ENCODE results near the gene CRK. TPM values are rescaled to one million over a fixed set of nuclear protein-coding genes. Genes with fewer than 3 reads are reported as not detected.
"Not testable (repeated sequence)": the region's sequence is repeated elsewhere in the genome, so short reads cannot be mapped to it uniquely, and the experiment has no call there.

The CRK gene
- total RNA-seq, 1 donor from 2014 or later: 81.3 TPM

GRCh38 chr17:1390432-1391367, 65.3 kb downstream of the CRK start:
- Histone ChIP-seq H3K27ac (peak overlapping the region; percentile 1), H3K4me3 (no peak overlapping the region), H3K27me3 (no peaks in the 10 kb centered on the region), H3K36me3 (no peaks in the 10 kb centered on the region), H3K4me1 (peaks cover 74% of the 10 kb centered on the region), H3K9me3 (no peaks in the 10 kb centered on the region)
- DNase-seq (no peak), ATAC-seq (no peak)
- intact Hi-C loops (cut with DNase I): no loop called here
- TF ChIP-seq CTCF (IDR thresholded peaks at IDR 0.05): no peak

DNA sequence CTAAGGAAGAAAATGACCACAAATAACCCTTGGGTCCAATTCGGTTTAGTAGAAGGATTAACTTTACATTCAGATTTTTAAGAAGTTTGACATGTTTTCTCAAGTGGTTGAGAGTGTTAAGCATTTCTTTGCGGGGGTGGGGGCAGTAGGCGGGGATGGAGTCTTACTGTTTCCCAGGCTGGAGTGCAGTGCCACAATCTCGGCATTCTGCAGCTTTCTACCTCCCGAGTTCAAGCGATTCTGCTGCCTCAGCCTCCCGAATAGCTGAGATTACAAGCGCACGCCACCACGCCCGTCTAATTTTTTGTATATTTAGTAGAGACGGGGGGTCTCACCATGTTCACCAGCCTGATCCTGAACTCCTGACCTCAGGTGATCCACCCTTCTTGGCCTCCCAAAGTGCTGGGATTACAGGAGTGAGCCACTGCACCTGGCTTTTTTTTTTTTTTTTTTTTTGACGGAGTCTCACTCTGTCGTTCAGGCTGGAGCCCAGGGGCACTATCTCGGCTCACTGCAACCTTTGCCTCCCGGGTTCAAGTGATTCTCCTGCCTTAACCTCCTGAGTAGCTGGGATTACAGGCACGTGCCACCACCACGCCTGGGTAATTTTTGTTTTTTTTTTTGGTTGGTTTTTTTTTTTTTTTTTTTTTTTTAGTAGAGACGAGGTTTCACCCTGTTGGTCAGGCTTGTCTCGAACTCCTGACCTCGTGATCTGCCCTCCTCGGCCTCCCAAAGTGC, 68.4 kb downstream of the CRK start:
- H3K4me1 ChIP-seq: peaks cover 73% of the 10 kb centered on the region
- intact Hi-C loops (cut with DNase I): not testable (repeated sequence)

GRCh38 chr17:1386675-1387190, 69.3 kb downstream of the CRK start:
- H3K9me3 ChIP-seq; H3K27me3 ChIP-seq; H3K4me3 ChIP-seq; intact Hi-C loops (cut with DNase I); ATAC-seq; H3K27ac ChIP-seq; H3K36me3 ChIP-seq: not testable (repeated sequence)
- H3K4me1 ChIP-seq: peaks cover 69% of the 10 kb centered on the region
- DNase-seq: peak; percentile 29

More for the DNA sequence above, 68.4 kb downstream of the CRK start:
- DNase-seq (peak; percentile 31), ATAC-seq (peak; percentile 49)
- H3K36me3 ChIP-seq, H3K27me3 ChIP-seq, H3K27ac ChIP-seq, H3K4me3 ChIP-seq, H3K9me3 ChIP-seq: not testable (repeated sequence)

DNA sequence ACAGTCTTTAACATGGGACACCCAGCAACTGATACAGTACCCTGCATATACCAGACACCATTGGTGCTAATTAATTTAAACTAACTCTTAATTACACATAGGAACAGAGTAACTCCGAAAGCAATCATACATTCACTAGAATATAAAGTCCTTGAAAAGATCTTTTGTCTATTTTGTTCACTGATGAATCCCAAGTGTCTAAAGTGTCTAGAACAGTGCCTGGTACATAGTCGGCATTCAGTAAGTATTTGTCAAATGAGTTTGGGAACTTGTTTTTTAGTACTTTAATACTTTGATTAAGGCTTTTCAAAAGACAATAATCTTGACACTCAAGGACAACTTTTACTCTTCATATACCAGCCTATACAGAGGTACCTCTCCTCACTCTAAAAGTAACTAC, 69.8 kb downstream of the CRK start:
- H3K36me3 ChIP-seq: no peaks in the 10 kb centered on the region
- H3K9me3 ChIP-seq: no peaks in the 10 kb centered on the region
- peaks cover 68% of the 10 kb centered on the region for H3K4me1 ChIP-seq
- ATAC-seq: no peak
- H3K27ac ChIP-seq: no peak overlapping the region
- TF ChIP-seq CTCF (IDR thresholded peaks at IDR 0.05): no peak
- intact Hi-C loops (cut with DNase I): no loop called here
- no peak for DNase-seq
- H3K27me3 ChIP-seq: no peaks in the 10 kb centered on the region
- H3K4me3 ChIP-seq: no peak overlapping the region

DNA sequence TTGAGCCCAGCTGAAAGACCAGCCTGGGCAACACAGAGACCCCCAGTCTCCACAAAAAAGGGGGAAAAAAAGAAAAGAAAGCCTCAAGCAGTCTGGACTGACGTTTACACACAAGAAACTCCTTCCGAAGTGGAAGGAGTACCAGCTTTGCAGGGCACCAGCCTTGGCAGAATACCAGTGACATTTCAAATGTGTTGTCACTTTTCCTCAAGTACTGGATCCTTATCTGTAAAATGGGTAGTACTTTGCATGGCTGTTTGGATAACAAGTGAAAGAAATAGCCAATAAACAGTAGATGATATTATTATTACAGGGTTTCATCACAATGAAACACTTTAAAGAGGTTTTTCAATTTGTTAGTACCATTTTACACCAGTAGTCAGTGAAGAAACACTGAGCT, 70.2 kb downstream of the CRK start:
- TF ChIP-seq CTCF (IDR thresholded peaks at IDR 0.05): no peak
- Histone ChIP-seq H3K36me3 (no peaks in the 10 kb centered on the region), H3K4me3 (no peak overlapping the region), H3K9me3 (no peaks in the 10 kb centered on the region), H3K27ac (no peak overlapping the region), H3K4me1 (peaks cover 68% of the 10 kb centered on the region), H3K27me3 (no peaks in the 10 kb centered on the region)
- intact Hi-C loops (cut with DNase I): no loop called here
- ATAC-seq (no peak), DNase-seq (no peak)

DNA sequence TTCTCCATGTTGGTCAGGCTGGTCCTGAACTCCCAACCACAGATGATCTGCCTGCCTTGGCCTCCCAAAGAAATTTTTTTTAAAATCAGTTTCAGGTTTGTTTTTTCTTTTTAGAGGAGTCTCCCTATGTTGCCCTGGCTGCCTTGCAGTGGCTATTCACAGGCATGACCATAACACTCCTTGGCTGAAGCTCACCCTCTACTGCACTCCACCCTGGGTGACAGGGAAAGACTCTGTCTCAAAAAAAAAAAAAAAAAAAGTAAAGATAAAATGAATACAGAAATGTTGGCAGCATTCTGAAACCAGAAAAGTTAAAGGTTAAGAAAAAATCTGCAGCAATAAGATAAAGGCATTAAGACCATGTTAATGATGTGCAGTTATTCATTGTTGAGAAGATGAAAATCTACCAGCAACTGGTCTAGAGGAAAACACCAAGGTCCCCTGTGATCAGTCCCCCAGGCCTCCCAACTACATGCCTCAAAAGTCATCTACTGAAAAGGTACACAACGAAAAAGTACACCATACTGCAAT, 71.1 kb downstream of the CRK start:
- no peak for DNase-seq
- intact Hi-C loops (cut with DNase I): no loop called here

More for the DNA sequence above, 71.1 kb downstream of the CRK start:
- H3K27me3 ChIP-seq: no peaks in the 10 kb centered on the region
- H3K9me3 ChIP-seq: no peaks in the 10 kb centered on the region
- no peak for ATAC-seq
- H3K27ac ChIP-seq: no peak overlapping the region
- no peak for TF ChIP-seq CTCF (IDR thresholded peaks at IDR 0.05)
- peaks cover 68% of the 10 kb centered on the region for H3K4me1 ChIP-seq
- no peaks in the 10 kb centered on the region for H3K36me3 ChIP-seq
- no peak overlapping the region for H3K4me3 ChIP-seq
